Left ventricle myocardium inferior (tissue), 1 donor: ENCODE measurements around the gene LRMDA. TPM values are rescaled to one million over a fixed set of nuclear protein-coding genes. Genes with fewer than 3 reads are reported as not detected.

Source experiments
- DNase-seq: peaks from one replicate; pipeline ENCODE4 v3.0.0-alpha.2; 2020
- H3K27ac ChIP-seq: fragments of 200-600 bp; replicated peaks from 2 replicates; pipeline ENCODE4 v1.8.0; 2021
- H3K27me3 ChIP-seq: fragments of 200-600 bp; 2 replicates; pipeline ENCODE4 v1.8.0; 2021; ENCODE audit warnings: low read depth
- H3K36me3 ChIP-seq: fragments of 200-600 bp; 2 replicates; pipeline ENCODE4 v1.8.0; 2021
- H3K4me1 ChIP-seq: fragments of 200-600 bp; 2 replicates; pipeline ENCODE4 v1.8.0; 2021
- H3K4me3 ChIP-seq: fragments of 200-600 bp; 2 replicates; pipeline ENCODE4 v1.8.0; 2021; ENCODE audit warnings: mild to moderate bottlenecking, moderate library complexity
- H3K9me3 ChIP-seq: fragments of 200-600 bp; replicated peaks from 2 replicates; pipeline ENCODE4 v1.8.0; 2021
- intact Hi-C: fragments of 100-400 bp; cut with micrococcal nuclease; formaldehyde crosslinking; loops from one replicate; pipeline ENCODE4 v1.11.0; 2022
- total RNA-seq: library from RNA; stranded (reverse); fragmentation: NEBNext Ultra II Directional; extraction: Animal tissue kit (Norgen Biotek cat#: 25700); gene quantifications from one replicate; pipeline ENCODE4 v1.2.1, GENCODE V29; 2021
- TF ChIP-seq, protein P1 (sequence below): fragments of 200-600 bp; IDR thresholded peaks from 2 replicates; pipeline ENCODE4 v1.8.0; 2021; ENCODE audit warnings: antibody characterized with exemption, mild to moderate bottlenecking, borderline replicate concordance
- donor health status: DM: no; HTN: yes; CAD: no; lungs with severe emphysema.

LRMDA gene
- total RNA-seq, 1 donor from 2014 or later = 18.7 TPM

DNA sequence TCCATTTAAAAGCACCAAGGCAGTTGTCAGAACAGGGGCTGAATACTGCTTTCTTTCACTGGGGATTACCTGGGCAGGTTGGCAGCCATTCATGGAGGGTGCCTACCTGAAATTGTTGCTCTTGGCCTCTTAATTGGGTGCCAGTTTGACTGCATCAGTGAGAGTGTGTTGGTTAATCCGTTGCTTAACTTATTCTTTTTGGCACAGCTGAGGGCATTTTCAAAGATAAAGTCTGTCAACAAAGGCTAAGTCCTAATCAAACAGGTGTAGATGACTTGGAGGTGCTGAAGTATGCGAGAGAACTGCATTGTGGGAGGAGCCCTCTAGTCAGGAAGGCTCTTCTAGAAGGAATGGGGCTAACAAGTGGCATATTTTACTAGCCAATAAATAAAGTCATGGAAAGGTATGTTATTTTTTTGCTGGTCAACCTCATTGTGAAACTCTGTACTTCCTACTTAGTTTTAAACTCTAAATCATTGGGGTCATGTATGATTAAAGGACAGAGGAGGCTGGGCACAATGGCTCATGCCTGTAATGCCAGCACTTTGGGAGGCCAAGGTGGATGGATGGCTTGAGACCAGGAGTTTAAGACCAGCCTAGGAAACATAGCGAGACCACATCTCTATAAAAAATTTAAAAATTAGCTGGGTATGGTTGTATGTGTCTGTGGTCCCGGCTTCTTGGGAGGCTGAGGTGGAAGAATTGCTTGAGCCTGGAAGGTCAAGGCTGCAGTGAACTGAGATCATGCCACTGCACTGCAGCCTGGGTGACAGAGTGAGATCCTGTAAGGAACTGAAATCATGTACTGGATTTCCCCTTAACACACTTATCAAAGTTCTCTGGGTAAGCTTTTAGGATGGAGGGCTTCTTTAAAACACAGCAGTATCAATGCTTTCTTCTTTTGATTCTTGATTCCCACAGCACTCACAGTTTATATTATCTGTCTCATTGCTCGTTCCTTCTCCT, 134.1 kb downstream of the LRMDA start:
- H3K4me1 ChIP-seq = no peaks in the 10 kb centered on the region
- intact Hi-C loops = no loop called here
- no peak for DNase-seq
- H3K27me3 ChIP-seq = no peaks in the 10 kb centered on the region
- no peak overlapping the region for H3K4me3 ChIP-seq
- H3K27ac ChIP-seq = no peak overlapping the region
- no peaks in the 10 kb centered on the region for H3K36me3 ChIP-seq
- H3K9me3 ChIP-seq = peaks cover 17% of the 10 kb centered on the region
- TF ChIP-seq, protein P1, sequence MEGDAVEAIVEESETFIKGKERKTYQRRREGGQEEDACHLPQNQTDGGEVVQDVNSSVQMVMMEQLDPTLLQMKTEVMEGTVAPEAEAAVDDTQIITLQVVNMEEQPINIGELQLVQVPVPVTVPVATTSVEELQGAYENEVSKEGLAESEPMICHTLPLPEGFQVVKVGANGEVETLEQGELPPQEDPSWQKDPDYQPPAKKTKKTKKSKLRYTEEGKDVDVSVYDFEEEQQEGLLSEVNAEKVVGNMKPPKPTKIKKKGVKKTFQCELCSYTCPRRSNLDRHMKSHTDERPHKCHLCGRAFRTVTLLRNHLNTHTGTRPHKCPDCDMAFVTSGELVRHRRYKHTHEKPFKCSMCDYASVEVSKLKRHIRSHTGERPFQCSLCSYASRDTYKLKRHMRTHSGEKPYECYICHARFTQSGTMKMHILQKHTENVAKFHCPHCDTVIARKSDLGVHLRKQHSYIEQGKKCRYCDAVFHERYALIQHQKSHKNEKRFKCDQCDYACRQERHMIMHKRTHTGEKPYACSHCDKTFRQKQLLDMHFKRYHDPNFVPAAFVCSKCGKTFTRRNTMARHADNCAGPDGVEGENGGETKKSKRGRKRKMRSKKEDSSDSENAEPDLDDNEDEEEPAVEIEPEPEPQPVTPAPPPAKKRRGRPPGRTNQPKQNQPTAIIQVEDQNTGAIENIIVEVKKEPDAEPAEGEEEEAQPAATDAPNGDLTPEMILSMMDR = no peak

DNA sequence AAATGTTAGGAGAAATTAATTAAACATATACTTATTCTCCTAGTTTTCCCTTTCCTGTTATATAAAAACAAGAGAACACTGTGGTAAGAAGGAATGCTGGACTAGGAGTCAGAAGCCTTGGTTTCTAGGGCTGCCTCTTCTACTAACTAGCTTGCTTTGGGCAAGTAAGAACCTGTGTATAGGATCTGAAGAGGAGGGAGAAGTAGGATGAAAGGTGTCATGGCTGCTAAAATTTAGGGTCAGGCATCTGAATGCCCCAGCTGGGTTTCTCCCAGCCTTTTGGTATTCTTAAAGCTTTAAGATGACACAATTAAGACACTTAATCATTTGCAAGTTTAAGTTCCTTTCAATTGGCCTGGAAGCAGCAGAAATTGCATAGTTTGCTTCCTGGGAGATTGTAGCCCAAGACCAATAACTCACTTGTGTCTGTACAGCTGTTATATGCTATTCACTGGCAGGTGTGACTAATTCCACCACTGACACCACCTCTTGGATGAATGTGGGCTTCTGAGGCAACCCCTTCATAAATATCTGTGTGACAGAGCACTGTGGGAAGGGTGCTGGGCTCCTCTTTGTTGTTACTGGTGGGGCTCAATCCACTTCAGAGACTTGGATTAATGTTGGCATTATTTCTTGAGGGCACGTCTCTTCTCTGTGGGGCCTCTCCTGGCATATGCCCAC, 137.2 kb downstream of the LRMDA start:
- H3K4me3 ChIP-seq = no peak overlapping the region
- H3K9me3 ChIP-seq = peaks cover 47% of the 10 kb centered on the region
- H3K27ac ChIP-seq = no peak overlapping the region
- no peak for DNase-seq
- H3K36me3 ChIP-seq = peaks cover 7% of the 10 kb centered on the region
- intact Hi-C loops = no loop called here
- H3K27me3 ChIP-seq = no peaks in the 10 kb centered on the region
- H3K4me1 ChIP-seq = no peaks in the 10 kb centered on the region
- TF ChIP-seq, protein P1 = no peak

DNA sequence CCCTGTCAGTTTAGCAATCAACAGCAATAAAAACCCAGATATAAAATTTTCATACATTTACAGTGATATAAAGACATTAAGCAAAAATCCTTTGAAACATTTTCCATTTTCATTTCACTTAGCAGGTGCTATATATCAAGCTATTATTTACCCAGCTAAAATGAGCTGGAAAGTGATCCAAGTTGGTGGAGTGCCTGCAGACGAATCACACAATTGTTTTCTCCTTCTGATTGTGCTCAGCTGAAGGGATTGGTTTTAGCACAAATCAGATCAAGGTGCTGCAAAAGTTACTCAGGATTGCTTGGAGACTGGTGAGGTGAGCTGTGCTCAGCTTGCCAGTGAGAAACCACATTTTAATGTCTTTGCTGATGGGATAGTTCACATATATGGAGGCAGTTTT, 138.1 kb downstream of the LRMDA start:
- H3K4me3 ChIP-seq = no peak overlapping the region
- H3K36me3 ChIP-seq = peaks cover 7% of the 10 kb centered on the region
- TF ChIP-seq, protein P1 = no peak
- no peak for DNase-seq
- no peaks in the 10 kb centered on the region for H3K27me3 ChIP-seq
- H3K9me3 ChIP-seq = peaks cover 45% of the 10 kb centered on the region
- H3K27ac ChIP-seq = no peak overlapping the region
- H3K4me1 ChIP-seq = no peaks in the 10 kb centered on the region
- intact Hi-C loops = no loop called here

DNA sequence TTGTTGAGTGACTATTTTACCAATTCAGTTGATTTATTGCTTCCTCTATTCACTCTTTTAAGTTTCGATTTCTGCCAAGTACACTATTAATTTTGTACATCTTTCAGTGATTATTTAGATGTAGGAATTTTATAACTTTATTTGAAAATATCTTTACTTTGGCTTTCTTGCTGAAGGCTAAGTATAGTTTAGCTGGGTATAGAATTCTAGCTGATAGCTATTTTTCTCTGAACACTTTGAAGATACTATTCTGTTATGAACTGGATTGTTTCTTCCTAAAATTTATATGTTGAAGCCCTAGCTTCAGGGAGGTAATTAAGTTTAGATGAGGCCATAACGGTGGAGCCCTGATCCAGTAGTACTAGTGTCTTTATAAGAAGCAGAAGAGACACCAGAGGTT, 141.1 kb downstream of the LRMDA start:
- Histone ChIP-seq H3K9me3 (peaks cover 52% of the 10 kb centered on the region), H3K27me3 (no peaks in the 10 kb centered on the region), H3K4me1 (no peaks in the 10 kb centered on the region), H3K27ac (no peak overlapping the region), H3K36me3 (peaks cover 7% of the 10 kb centered on the region), H3K4me3 (no peak overlapping the region)
- no peak for DNase-seq
- intact Hi-C loops = no loop called here
- TF ChIP-seq, protein P1 = no peak

DNA sequence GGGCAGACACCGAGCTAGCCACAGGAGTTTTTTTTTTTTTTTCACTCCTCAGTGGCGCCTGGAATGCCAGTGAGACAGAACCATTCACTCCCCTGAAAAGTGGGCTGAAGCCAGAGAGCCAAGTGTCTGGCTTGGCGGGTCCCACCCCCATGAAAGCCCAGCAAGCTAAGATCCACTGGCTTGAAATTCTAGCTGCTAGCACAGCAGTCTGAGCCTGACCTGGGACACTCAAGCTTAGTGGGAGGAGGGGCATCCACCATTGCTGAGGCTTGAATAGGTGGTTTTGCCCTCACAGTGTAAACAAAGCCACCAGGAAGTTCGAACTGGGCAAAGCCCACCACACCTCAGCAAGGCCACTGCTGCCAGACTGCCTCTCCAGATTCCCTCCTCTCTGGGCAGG, 144.5 kb downstream of the LRMDA start:
- TF ChIP-seq, protein P1 = no peak
- Histone ChIP-seq H3K4me3 (no peak overlapping the region), H3K36me3 (peaks cover 7% of the 10 kb centered on the region), H3K27me3 (no peaks in the 10 kb centered on the region), H3K4me1 (no peaks in the 10 kb centered on the region), H3K27ac (no peak overlapping the region), H3K9me3 (peaks cover 62% of the 10 kb centered on the region)
- intact Hi-C loops = no loop called here
- DNase-seq = no peak
